Heart left ventricle (tissue), 16 donors: ENCODE data around the gene PIGM. TPM values are rescaled to one million over a fixed set of nuclear protein-coding genes. Genes with fewer than 3 reads are reported as not detected.
A peak's percentile ranks its signal among the peaks of the same experiment; 100 is the strongest.

ENCODE experiments used
- ATAC-seq, 4 donors: fragments of 200-7000 bp; cut with Tn5 transposase; one replicate each; pipeline ENCODE4 v1.9.1; 2020 to 2022; ENCODE audit warnings: moderate library complexity in 4 of 4, mild to moderate bottlenecking in 3 of 4, moderate number of reproducible peaks in 1 of 4
- DNase-seq, 5 donors: peaks; one replicate each; pipeline ENCODE4 v3.0.0-alpha.2; 2020
- H3K27ac ChIP-seq, 12 donors: fragments of 200-600 bp; sonication (generic) in 4 of 12; one replicate each; pipeline versions ENCODE4 v1.5.0 to v1.8.0; 2016 to 2022; ENCODE audit warnings: mild to moderate bottlenecking in 2 of 12
- H3K27me3 ChIP-seq, 9 donors: fragments of 200-600 bp; sonication (generic) in 2 of 9; one replicate each; pipeline versions ENCODE4 v1.5.1 to v1.8.0; 2016 to 2022; ENCODE audit warnings: mild to moderate bottlenecking in 3 of 9
- H3K36me3 ChIP-seq, 9 donors: fragments of 200-600 bp; sonication (generic) in 2 of 9; one replicate each; pipeline versions ENCODE4 v1.5.0 to v1.8.0; 2018 to 2022; ENCODE audit warnings: mild to moderate bottlenecking in 2 of 9
- H3K4me1 ChIP-seq, 12 donors: fragments of 200-600 bp; sonication (generic) in 4 of 12; one replicate each; pipeline versions ENCODE4 v1.5.0 to v1.8.0; 2016 to 2022; ENCODE audit warnings: mild to moderate bottlenecking in 3 of 12
- H3K4me3 ChIP-seq, 12 donors: fragments of 200-600 bp; sonication (generic) in 4 of 12; one replicate each; pipeline versions ENCODE4 v1.5.0 to v1.8.0; 2017 to 2022; ENCODE audit warnings: mild to moderate bottlenecking in 9 of 12, moderate library complexity in 4 of 12
- H3K9me3 ChIP-seq, 12 donors: fragments of 200-600 bp; sonication (generic) in 4 of 12; one replicate each; pipeline versions ENCODE4 v1.5.0 to v1.8.0; 2016 to 2022; ENCODE audit warnings: mild to moderate bottlenecking in 1 of 12
- CTCF ChIP-seq, 12 donors: fragments of 200-600 bp; sonication (generic) in 4 of 12; IDR thresholded peaks; one replicate each; pipeline versions ENCODE4 v1.5.0 to v1.8.0; 2018 to 2022; ENCODE audit warnings: antibody characterized with exemption in 12 of 12, mild to moderate bottlenecking in 5 of 12
- POLR2A ChIP-seq, 2 donors: fragments of 450-650 bp; IDR thresholded peaks; one replicate each; pipeline ENCODE4 v1.6.1; 2017; ENCODE audit warnings: antibody characterized with exemption in 2 of 2, mild to moderate bottlenecking in 2 of 2, moderate library complexity in 2 of 2
- WGBS, 4 donors: extraction: QIAGEN DNeasy Blood & Tissue Kit in 2 of 4; methylation state at CpG; one replicate each; pipeline versions ENCODE4 v1.1.5 to v1.1.7; 2013 to 2018; 5-methylcytosine and 5-hydroxymethylcytosine counted together
- intact Hi-C, 10 donors: fragments of 100-400 bp; cut with DNase I; formaldehyde crosslinking; loops; one replicate each; pipeline versions ENCODE4 v1.11.1 to v1.14.2; 2022
- polyA plus RNA-seq, 2 donors: library from polyadenylated mRNA; stranded (reverse); fragments of 200-250 nt; gene quantifications; one replicate each; pipeline ENCODE4 v1.2.3, GENCODE V29; 2013
- total RNA-seq, 9 donors: library from RNA; depleted of rRNA in 2 of 9; stranded (reverse); fragments of >200 nt in 2 of 9; fragmentation: NEBNext Ultra II Directional in 3 of 9; extraction: Animal tissue kit (Norgen Biotek cat#: 25700) in 3 of 9; gene quantifications; one replicate each; pipeline versions ENCODE4 v1.1.0 to v1.2.4, GENCODE V29; 2016 to 2023
- donor health status: ischemic (EF 13 %, LVEDD 7.1; RV severe dilation, severe dysfunction).
- donor health status: healthy with polysubstance abuse.
- donor health status: DM: no; HTN: yes; CAD: no.
- donor health status: DM: no; HTN: no; CAD: no.
- donor health status: ischemic (EF 25% LVEDD 6.9; RV normal size, moderate dysfunction).
- donor health status: ischemic (EF 25% LVEDD 5.7; RV mildly dilated, moderate dysfunction).
- donor health status: healthy.
- donor health status: DM: yes; HTN: yes; CAD: no.
- donor health status: ischemic (EF 35%, LVEDD 5.7; RV mildly dilated, moderate dysfunction).
- donor health status: nonischemic (EF 11% LVEDD 7.7; RV severe dilation, severe dysfunction).
- donor health status: DM: yes; HTN: yes; CAD: no.
- donor health status: PGD.
- donor health status: ischemic (EF 29% LVEDD 5.4; RV normal size, mild dysfunction).
- donor health status: nonischemic (EF 23%, LVEDD 6.1; RV moderate dilation, normal function).

PIGM gene
- total and polyA plus RNA-seq, 11 donors = 1.6 to 4.1 (median 2.3) TPM

GRCh38 chr1:160075836-160076235, 44.0 kb upstream of the PIGM start:
- Histone ChIP-seq H3K27ac (peak overlapping the region in 1 of 12 donors; percentile 80), H3K4me3 (no peak overlapping the region), H3K36me3 (no peaks in the 10 kb centered on the region), H3K27me3 (peaks cover 0 to 33% (median 20%) of the 10 kb centered on the region in 9 donors), H3K4me1 (peaks cover 0 to 37% (median 2%) of the 10 kb centered on the region in 12 donors), H3K9me3 (no peaks in the 10 kb centered on the region)
- ATAC-seq (no peak), DNase-seq (no peak)
- intact Hi-C loops = no loop called here
- TF ChIP-seq CTCF (IDR thresholded peaks at IDR 0.05) (no peak), POLR2A (IDR thresholded peaks at IDR 0.05) (no peak)
- WGBS, 4 donors = 54 to 64% (median 59%) methylated on average over 2 of the region's 2 CpGs

GRCh38 chr1:160074865-160075264, 43.1 kb upstream of the PIGM start:
- Histone ChIP-seq H3K4me3 (no peak overlapping the region), H3K36me3 (no peaks in the 10 kb centered on the region), H3K9me3 (no peaks in the 10 kb centered on the region), H3K27me3 (peaks cover 0 to 29% (median 14%) of the 10 kb centered on the region in 9 donors), H3K4me1 (peaks cover 0 to 42% (median 6%) of the 10 kb centered on the region in 12 donors), H3K27ac (peak overlapping the region in 1 of 12 donors; percentile 80)
- TF ChIP-seq CTCF (IDR thresholded peaks at IDR 0.05) (no peak), POLR2A (IDR thresholded peaks at IDR 0.05) (no peak)
- 65 to 77% (median 75%) methylated on average over 4 of the region's 4 CpGs for whole genome bisulfite sequencing, 4 donors
- intact Hi-C loops = no loop called here
- ATAC-seq (no peak), DNase-seq (no peak)

- H3K4me1 ChIP-seq = peaks cover 0 to 25% (median 6%) of the 10 kb centered on the region in 12 donors
- 84 to 87% (median 85%) methylated on average over 5 of the region's 5 CpGs for WGBS, 4 donors
- no peak overlapping the region for H3K4me3 ChIP-seq
- peaks cover 0 to 18% (median 0%) of the 10 kb centered on the region in 9 donors for H3K27me3 ChIP-seq
- intact Hi-C loops = no loop called here
- no peak for ATAC-seq
- no peak for TF ChIP-seq POLR2A (IDR thresholded peaks at IDR 0.05)
- no peak for TF ChIP-seq CTCF (IDR thresholded peaks at IDR 0.05)
- H3K36me3 ChIP-seq = no peaks in the 10 kb centered on the region
- no peaks in the 10 kb centered on the region for H3K9me3 ChIP-seq
- no peak overlapping the region for H3K27ac ChIP-seq
- no peak for DNase-seq
These were observed 39.5 kb upstream of the PIGM start for GRCh38 chr1:160071289-160071688.

- intact Hi-C loops = no loop called here
- Histone ChIP-seq H3K4me3 (peak overlapping the region; percentile 29 to 71 (median 59)), H3K27ac (peak overlapping the region in 2 of 12 donors; percentile 40 to 42), H3K27me3 (peaks cover 0 to 11% (median 0%) of the 10 kb centered on the region in 9 donors), H3K9me3 (no peaks in the 10 kb centered on the region), H3K4me1 (peaks cover 0 to 17% (median 6%) of the 10 kb centered on the region in 12 donors), H3K36me3 (no peaks in the 10 kb centered on the region)
- TF ChIP-seq POLR2A (IDR thresholded peaks at IDR 0.05) = no peak
- no peak for TF ChIP-seq CTCF (IDR thresholded peaks at IDR 0.05)
- WGBS, 4 donors = 1 to 4% (median 2%) methylated on average over 39 to 46 of the region's 46 CpGs
- ATAC-seq (peak; percentile 88 to 97 (median 94)), DNase-seq (peak; percentile 77 to 90 (median 86))
These were observed 38.7 kb upstream of the PIGM start for GRCh38 chr1:160070243-160071163.
